HG02885 (cell line): ENCODE data around the gene LRSAM1.
"Not testable (repeated sequence)": the region's sequence is repeated elsewhere in the genome, so short reads cannot be mapped to it uniquely, and the experiment has no call there.

Experiments
- ATAC-seq: cut with Tn5 transposase; IDR thresholded peaks from one replicate; pipeline ENCODE4 v1.9.1; 2021; ENCODE audit warnings: mild to moderate bottlenecking; ENCODE audit not compliant: unreplicated experiment, poor library complexity

The LRSAM1 gene

GRCh38 chr9:127451858-127452656 lies 747 bp downstream of the LRSAM1 start:
- ATAC-seq = peak; percentile 5

GRCh38 chr9:127452691-127453090 lies 1.4 kb downstream of the LRSAM1 start:
- ATAC-seq = no peak

- no peak for ATAC-seq
These were observed 4.1 kb downstream of the LRSAM1 start for GRCh38 chr9:127455324-127455992.

DNA sequence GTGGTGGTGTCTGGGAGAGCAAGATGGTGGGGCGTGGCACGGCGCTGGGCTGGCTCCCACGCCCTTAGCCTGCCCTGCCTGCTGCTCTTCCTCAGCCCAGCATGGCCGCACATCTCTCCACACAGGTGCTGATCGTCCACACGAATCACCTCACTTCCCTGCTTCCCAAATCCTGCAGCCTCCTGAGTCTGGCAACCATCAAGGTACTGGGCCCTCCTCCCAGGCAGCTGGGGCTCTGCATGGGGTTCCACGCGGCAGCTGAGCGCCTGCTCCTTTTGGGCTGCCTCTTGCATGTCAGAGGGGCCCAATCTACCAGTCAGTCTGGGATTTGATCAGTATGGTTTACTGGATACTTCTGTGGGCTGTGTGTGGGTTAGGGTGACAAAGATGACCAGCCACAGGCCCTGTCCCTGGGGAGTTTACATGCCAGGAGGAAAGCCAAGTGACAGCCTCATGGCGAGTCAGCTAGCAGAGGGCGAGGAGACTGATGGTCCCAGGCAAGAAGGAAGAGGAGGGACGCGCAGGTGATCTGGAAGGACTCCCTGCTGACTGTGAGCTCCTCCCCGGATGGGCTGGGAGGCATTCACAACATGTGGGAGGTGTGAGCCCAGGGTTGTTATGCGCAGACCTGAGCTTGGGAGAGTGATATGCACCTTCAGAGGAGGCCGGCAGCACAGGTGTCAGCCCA lies 6.0 kb downstream of the LRSAM1 start:
- no peak for ATAC-seq

GRCh38 chr9:127458921-127459320 lies 7.6 kb downstream of the LRSAM1 start:
- no peak for ATAC-seq

GRCh38 chr9:127463382-127463781 lies 12.1 kb downstream of the LRSAM1 start:
- no peak for ATAC-seq

DNA sequence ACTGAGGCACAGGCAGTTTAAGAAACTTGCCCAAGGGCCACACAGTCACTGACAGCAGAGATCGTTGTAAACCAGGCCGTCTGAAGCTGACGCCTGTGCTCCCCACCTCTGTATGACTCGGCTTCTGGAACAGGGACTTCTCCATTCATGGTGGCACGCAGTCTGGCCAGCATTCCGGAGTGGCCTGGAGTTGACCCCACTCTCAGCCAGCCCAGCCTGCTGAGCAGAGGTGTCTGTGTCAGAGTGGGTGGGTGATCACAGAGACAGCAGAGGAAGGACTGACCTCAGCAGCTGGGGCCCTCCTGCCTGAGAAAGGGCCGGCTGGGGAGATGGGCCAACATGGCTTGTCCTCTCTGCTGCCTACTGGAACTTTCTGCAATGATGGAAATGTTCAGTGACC lies 12.6 kb downstream of the LRSAM1 start:
- no peak for ATAC-seq

DNA sequence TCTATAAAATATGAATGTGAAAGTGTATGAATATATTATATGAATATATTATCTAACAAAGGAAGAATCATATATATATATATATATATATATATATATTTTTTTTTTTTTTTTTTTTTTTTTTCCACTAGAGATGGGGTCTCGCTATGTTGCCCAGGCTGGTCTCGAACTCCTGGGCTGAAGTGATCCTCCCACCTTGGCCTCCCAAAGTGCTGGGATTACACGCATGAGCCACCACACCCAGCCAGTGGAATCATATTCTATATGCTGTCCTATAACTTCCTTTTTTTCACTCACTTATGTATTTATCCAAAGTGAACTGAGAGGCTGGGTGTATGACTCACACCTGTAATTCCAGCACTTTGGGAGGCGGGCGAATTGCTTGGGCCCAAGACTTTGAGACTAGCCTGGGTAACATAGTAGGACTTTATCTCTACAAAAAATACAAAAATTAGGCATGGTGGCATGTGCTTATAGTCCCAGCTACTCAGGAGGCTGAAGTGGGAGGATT lies 15.2 kb downstream of the LRSAM1 start:
- ATAC-seq = not testable (repeated sequence)

- ATAC-seq = no peak
These were observed 16.3 kb downstream of the LRSAM1 start for GRCh38 chr9:127467621-127468020.

GRCh38 chr9:127470662-127471061 lies 19.4 kb downstream of the LRSAM1 start:
- no peak for ATAC-seq

DNA sequence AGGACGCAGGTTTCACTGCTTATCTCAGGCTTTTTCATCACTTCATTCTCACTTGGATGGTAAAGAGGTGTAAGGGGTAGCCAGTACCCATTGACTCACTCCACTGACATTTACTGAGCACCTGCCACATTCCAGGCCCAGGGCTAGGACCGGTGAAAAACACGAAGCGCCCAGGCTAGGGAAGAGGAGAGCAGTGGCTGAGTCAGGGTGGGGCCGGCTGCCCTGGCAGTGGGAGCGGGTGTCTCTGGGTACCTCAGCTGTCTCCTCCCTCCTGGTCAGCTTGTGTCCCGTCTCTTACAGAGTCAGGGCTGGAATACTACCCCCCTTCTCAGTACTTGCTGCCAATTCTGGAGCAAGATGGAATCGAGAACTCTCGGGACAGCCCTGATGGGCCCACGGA lies 22.2 kb downstream of the LRSAM1 start:
- ATAC-seq = no peak

DNA sequence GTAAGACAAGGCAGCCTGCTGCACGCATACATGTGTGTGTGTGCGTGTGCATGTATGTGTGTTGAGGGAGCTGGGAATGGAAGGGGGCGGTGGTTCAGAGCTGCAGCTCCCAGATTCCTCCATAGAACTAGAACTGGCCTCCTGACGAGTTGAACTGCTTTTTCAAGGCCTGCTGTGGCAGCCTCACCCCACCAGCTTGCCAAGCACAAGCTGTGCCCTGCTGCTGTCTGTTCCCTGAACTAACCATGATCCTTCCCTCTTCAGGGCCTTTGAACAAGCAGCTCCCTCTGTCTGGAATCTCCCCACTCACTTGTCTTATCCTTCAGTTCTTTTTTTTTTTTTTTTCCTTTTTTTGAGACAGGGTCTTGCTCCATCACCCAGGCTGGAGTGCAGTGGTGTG lies 22.6 kb downstream of the LRSAM1 start:
- ATAC-seq = no peak

GRCh38 chr9:127474592-127474991 lies 23.3 kb downstream of the LRSAM1 start:
- ATAC-seq = no peak

DNA sequence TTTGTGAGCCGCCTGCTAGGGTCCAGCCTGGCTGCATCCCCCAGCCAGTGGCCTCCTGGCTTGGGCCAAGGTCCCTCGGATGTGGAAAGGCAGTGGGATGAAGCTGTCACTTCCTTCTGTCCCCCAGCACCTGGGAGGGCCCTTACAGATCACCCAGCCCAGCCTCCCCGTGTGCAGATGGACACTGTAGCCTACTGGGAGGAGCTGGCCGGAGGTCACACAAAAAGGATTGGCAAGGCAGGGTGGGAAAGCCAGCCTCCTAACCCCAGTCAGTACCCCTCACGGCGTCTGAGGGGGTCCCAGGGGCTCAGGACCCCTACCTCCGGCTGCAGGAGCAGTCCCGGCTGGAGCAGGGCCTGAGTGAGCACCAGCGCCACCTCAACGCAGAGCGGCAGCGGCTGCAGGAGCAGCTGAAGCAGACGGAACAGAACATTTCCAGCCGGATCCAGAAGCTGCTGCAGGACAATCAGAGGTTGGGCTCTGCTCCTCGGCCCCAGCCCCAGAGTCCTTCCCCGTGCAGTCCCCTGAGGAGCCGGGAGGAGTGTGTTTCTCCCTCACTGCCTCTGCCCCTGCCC lies 28.3 kb downstream of the LRSAM1 start:
- ATAC-seq = no peak

- ATAC-seq = no peak
These were observed 31.4 kb downstream of the LRSAM1 start for GRCh38 chr9:127482662-127483061.

DNA sequence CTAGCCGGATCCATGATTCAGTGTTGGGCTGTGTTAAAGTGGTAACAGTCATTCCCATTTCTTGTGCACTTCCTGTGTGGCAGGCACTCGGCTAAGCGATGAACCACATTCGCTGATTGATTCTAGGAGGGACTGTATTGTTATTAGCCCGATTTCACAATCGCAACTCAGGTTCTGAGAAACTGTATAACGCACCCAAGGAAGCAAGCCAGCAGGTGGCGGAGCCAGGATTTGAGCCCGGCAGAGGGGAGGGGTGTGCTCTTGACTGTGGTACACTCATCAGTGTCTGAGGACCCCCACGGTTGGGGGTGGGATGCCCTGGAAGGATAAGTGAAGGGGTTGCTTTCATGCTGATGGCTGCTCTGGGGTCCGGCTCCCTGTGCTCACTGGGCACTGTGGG lies 34.7 kb downstream of the LRSAM1 start:
- ATAC-seq = no peak

- ATAC-seq = no peak
These were observed 37.6 kb downstream of the LRSAM1 start for GRCh38 chr9:127488946-127489345.

GRCh38 chr9:127489471-127490115 lies 38.3 kb downstream of the LRSAM1 start:
- no peak for ATAC-seq

DNA sequence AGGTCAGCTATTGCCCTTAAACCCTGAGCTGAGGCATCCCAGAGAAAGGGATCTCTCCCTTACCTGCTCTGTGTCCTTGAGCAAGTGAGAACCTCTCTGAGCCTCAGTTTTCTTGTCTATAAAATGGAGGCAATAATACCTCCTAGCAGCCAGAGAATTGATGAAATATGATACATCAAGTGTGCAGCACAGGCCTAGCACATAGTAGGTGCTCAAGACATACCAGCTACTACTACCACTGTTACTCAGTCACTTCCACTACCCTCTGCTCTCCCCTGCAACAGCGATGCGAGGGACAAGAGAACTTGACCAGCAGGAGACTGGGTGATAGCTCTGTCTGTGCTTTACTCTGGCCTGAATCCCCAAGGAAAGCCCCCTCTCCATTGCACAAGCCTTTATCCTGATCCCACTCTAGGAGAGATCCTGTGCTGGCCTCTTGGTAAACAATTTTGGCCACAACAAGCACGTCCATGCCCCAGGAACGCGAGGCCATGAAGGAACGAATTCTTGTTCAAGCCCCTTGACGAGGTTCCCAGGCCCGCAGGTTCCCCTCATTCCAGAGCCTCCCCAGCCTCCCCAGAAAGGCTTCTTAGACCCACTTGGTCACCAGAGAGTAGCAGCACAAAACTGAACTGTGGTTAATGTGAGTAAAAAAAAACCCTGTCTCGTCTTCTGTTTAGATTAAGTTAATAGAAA lies 39.4 kb downstream of the LRSAM1 start:
- no peak for ATAC-seq

DNA sequence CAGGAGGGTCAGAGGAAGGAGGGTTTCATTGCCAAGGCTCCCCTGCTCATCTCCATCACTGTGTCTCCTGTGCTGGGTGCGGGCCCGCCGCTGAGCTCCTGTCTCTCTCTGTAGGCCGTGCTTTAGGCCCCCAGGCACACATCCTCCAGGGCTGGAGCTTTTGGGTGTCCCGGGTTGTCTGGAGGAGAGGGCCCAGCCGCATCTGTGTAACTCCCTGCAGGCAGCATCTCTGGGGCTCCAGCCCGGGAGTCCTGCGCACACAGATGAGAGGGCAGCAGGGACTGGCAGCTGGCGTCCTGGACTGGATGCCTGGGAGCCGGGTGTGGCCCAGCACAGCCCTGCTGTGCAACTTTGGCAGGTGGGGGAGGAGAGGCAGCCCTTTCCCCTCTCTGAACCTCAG lies 40.2 kb downstream of the LRSAM1 start:
- no peak for ATAC-seq
